ENCODE results near the gene MYO5B.
A peak's percentile ranks its signal among the peaks of the same experiment; 100 is the strongest.
"Not testable (repeated sequence)": the region's sequence is repeated elsewhere in the genome, so short reads cannot be mapped to it uniquely, and the experiment has no call there.

MYO5B gene

DNA sequence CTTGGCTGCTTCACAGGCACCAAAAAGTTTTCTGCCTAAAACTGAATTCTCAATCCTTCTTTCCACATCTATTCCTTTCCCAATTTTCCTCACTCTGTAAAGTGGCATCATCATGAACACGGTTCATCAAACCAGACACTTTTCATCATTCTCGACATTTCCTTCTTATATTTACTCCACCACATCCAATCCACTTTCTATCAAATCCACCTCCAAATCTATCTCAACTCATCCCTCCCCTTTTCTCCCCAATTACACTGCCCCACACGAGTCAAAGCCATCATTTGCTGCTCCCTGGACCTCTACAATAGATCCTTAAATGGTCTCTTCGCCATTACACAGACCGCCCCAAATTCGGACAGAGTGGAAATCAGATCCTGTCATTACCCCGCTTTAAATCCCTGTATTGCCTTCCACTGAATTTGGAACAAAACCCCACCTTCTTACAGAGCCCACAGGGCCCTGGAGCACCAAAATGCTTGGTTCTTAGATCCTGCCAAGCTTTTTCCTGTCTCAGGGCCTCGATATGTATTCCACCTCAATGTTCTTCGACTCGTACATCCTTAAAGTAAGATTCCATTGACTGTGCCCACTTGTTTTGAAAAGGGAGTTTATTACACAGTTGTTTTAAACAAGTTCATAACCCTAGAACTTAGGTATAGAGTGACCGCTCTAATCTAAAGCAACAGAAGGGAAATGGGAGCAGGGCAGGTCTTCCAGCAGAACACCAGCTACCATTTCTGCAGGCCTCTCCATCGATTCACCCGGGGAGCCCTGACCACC is 382.5 kb downstream of the MYO5B start:
- no peak for DNase-seq
- no peaks in the 10 kb centered on the region for H3K36me3 ChIP-seq (ENCODE audit: control insufficient read depth, insufficient read depth, low read length)
- H3K4me2 ChIP-seq (ENCODE audit: low read length): peak overlapping the region; percentile 55
- peak overlapping the region; percentile 48 for H3K23ac ChIP-seq (ENCODE audit: low read length)
- peak overlapping the region; percentile 91 for H3K27ac ChIP-seq (ENCODE audit: low read depth, low read length)
- H3K79me1 ChIP-seq (ENCODE audit: low read length): peaks cover 7% of the 10 kb centered on the region
- H3K4me1 ChIP-seq (ENCODE audit: control insufficient read depth, low read depth, low read length): peaks cover 2% of the 10 kb centered on the region
- no peak overlapping the region for H4K5ac ChIP-seq (ENCODE audit: low read length)
- H4K8ac ChIP-seq (ENCODE audit: low read depth, low read length): peak overlapping the region; percentile 78
- no peak overlapping the region for H2BK5ac ChIP-seq (ENCODE audit: low read length)
- H3K56ac ChIP-seq (ENCODE audit: low read length): peak overlapping the region; percentile 88
- no peak overlapping the region for H3K4ac ChIP-seq (ENCODE audit: low read depth, low read length)
- peaks cover 41% of the 10 kb centered on the region for H3K79me2 ChIP-seq (ENCODE audit: control insufficient read depth, insufficient read depth, low read length)
- H2AK5ac ChIP-seq (ENCODE audit: low read length): peak overlapping the region; percentile 9
- peak overlapping the region; percentile 95 for H3K9ac ChIP-seq (ENCODE audit: low read length)
- WGBS (ENCODE audit: extremely low coverage, insufficient coverage, low lambda C conversion rate): 100% methylated on average over 3 of the region's 13 CpGs
- no peak overlapping the region for H2BK15ac ChIP-seq (replicated peaks; ENCODE audit: low read depth)
- peak overlapping the region; percentile 49 for H3K4me3 ChIP-seq (ENCODE audit: low read length)
- H2BK120ac ChIP-seq (ENCODE audit: low read depth, low read length): peak overlapping the region; percentile 30
- H3K18ac ChIP-seq (ENCODE audit: low read length): peak overlapping the region; percentile 77
- no peaks in the 10 kb centered on the region for H3K27me3 ChIP-seq (ENCODE audit: insufficient read depth, low read length, poor library complexity)

DNA sequence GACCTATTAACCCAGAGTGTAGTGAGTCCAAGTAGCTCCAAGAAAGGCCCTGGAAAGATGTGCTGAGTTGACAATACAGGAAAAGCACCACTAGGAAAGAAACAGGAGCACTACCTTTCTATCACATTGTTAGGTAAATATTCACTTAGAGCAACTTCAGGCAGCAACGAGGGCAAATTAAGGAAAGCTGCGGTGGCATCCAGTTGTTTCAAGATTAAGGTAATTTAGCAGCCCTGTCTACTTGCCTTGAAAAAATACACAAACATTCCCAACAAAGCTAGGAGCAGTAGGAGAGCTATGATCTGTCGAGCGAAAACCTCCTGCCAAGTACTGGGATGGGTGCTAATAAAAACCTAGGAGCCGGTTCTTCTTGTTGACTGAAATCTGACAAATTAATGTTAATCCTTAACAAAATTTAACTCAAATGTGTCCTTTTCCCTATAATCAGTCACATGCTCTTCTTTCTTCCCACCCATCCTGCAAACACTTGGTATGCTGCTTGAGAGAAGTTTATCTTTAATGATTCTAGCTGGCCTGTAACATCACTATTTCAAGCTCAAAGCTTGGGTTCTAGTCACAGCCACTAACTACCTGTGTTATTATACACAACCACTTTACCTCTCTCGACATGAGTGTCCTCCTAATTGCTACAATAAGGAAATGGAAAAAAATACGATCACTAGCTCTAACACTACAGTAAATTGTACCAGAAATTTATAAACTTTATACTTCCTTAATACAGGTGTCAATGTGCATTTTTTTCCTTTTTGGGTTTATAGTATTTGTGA is 383.6 kb downstream of the MYO5B start:
- peak; percentile 37 for DNase-seq
- Histone ChIP-seq H3K36me3 (ENCODE audit: control insufficient read depth, insufficient read depth, low read length) (no peaks in the 10 kb centered on the region), H2AK5ac (ENCODE audit: low read length) (no peak overlapping the region), H3K9ac (ENCODE audit: low read length) (peak overlapping the region; percentile 29), H3K4me1 (ENCODE audit: control insufficient read depth, low read depth, low read length) (peaks cover 2% of the 10 kb centered on the region), H3K27ac (ENCODE audit: low read depth, low read length) (no peak overlapping the region), H3K4me2 (ENCODE audit: low read length) (no peak overlapping the region), H2BK15ac (replicated peaks; ENCODE audit: low read depth) (no peak overlapping the region), H3K18ac (ENCODE audit: low read length) (no peak overlapping the region), H3K27me3 (ENCODE audit: insufficient read depth, low read length, poor library complexity) (no peaks in the 10 kb centered on the region), H3K79me2 (ENCODE audit: control insufficient read depth, insufficient read depth, low read length) (peaks cover 48% of the 10 kb centered on the region), H4K8ac (ENCODE audit: low read depth, low read length) (no peak overlapping the region), H4K5ac (ENCODE audit: low read length) (no peak overlapping the region), H3K4me3 (ENCODE audit: low read length) (no peak overlapping the region), H3K79me1 (ENCODE audit: low read length) (peaks cover 7% of the 10 kb centered on the region), H3K56ac (ENCODE audit: low read length) (peak overlapping the region; percentile 61), H3K4ac (ENCODE audit: low read depth, low read length) (peak overlapping the region; percentile 12), H3K23ac (ENCODE audit: low read length) (no peak overlapping the region), H2BK120ac (ENCODE audit: low read depth, low read length) (no peak overlapping the region), H2BK5ac (ENCODE audit: low read length) (no peak overlapping the region)
- no CpG with 5 or more reads among the region's 7 CpGs for WGBS (ENCODE audit: extremely low coverage, insufficient coverage, low lambda C conversion rate)

DNA sequence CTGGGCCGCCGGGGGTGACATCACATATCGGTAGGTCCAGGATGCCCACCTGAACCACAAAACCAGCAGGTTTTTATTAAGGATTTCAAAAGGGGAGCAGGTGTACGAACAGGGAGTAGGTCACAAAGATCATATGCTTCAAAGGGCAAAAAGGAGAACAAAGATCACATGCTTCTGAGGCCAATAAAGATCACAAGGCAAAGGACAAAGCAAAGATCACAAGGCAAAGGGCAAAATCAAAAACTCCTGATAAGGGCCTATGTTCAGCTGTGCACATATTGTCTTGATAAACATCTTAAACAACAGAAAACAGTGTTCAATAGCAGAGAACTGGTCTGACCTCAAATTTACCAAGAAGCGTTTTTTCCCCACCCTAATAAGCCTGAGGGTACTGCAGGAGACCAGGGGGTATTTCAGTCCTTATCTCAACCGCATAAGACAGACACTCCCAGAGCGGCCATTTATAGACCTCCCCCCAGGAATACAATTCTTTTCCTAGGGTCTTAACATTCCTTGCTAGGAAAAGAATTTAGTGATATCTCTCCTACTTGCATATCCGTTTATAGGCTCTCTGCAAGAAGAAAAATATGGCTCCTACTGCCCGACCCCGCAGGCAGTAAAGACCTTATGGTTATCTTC is 386.3 kb downstream of the MYO5B start:
- H3K4me3 ChIP-seq (ENCODE audit: low read length); H2BK5ac ChIP-seq (ENCODE audit: low read length); H2BK15ac ChIP-seq (replicated peaks; ENCODE audit: low read depth); H3K27ac ChIP-seq (ENCODE audit: low read depth, low read length); H3K9ac ChIP-seq (ENCODE audit: low read length); H4K5ac ChIP-seq (ENCODE audit: low read length); H4K8ac ChIP-seq (ENCODE audit: low read depth, low read length); H3K36me3 ChIP-seq (ENCODE audit: control insufficient read depth, insufficient read depth, low read length); H3K4me2 ChIP-seq (ENCODE audit: low read length); H3K23ac ChIP-seq (ENCODE audit: low read length); H3K4ac ChIP-seq (ENCODE audit: low read depth, low read length); H2AK5ac ChIP-seq (ENCODE audit: low read length); H3K18ac ChIP-seq (ENCODE audit: low read length); H2BK120ac ChIP-seq (ENCODE audit: low read depth, low read length); H3K56ac ChIP-seq (ENCODE audit: low read length); H3K4me1 ChIP-seq (ENCODE audit: control insufficient read depth, low read depth, low read length); H3K27me3 ChIP-seq (ENCODE audit: insufficient read depth, low read length, poor library complexity): not testable (repeated sequence)
- Histone ChIP-seq H3K79me1 (ENCODE audit: low read length) (peaks cover 13% of the 10 kb centered on the region), H3K79me2 (ENCODE audit: control insufficient read depth, insufficient read depth, low read length) (peaks cover 61% of the 10 kb centered on the region)
- no CpG with 5 or more reads among the region's 10 CpGs for WGBS (ENCODE audit: extremely low coverage, insufficient coverage, low lambda C conversion rate)
- peak; percentile 25 for DNase-seq

DNA sequence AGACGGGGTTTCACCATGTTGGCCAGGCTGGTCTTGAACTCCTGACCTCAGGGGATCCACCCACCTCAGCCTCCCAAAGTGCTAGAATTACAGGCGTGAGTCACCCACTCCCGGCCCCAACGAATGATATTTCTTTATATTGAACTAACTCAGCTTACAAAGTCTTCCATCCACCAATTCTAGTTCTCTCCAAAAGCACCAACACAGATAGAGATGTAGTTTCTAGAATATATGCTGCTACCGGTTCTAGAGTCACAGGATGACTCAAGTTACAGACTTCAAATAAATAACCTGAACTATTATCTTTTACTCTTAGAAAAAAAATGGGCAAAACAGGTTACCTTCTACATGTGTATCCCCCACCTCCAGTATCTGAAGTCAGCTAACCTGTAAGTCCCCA is 390.9 kb downstream of the MYO5B start:
- no peak overlapping the region for H3K56ac ChIP-seq (ENCODE audit: low read length)
- peaks cover 11% of the 10 kb centered on the region for H3K79me1 ChIP-seq (ENCODE audit: low read length)
- H3K27me3 ChIP-seq (ENCODE audit: insufficient read depth, low read length, poor library complexity): no peaks in the 10 kb centered on the region
- no peak overlapping the region for H3K4ac ChIP-seq (ENCODE audit: low read depth, low read length)
- no peak overlapping the region for H2BK15ac ChIP-seq (replicated peaks; ENCODE audit: low read depth)
- no peak overlapping the region for H3K4me3 ChIP-seq (ENCODE audit: low read length)
- no peak overlapping the region for H2BK5ac ChIP-seq (ENCODE audit: low read length)
- no peak overlapping the region for H4K8ac ChIP-seq (ENCODE audit: low read depth, low read length)
- no peaks in the 10 kb centered on the region for H3K36me3 ChIP-seq (ENCODE audit: control insufficient read depth, insufficient read depth, low read length)
- H3K23ac ChIP-seq (ENCODE audit: low read length): no peak overlapping the region
- no peak overlapping the region for H3K18ac ChIP-seq (ENCODE audit: low read length)
- no peak overlapping the region for H3K4me2 ChIP-seq (ENCODE audit: low read length)
- peaks cover 32% of the 10 kb centered on the region for H3K79me2 ChIP-seq (ENCODE audit: control insufficient read depth, insufficient read depth, low read length)
- DNase-seq: no peak
- no peak overlapping the region for H3K27ac ChIP-seq (ENCODE audit: low read depth, low read length)
- no peak overlapping the region for H2AK5ac ChIP-seq (ENCODE audit: low read length)
- H4K5ac ChIP-seq (ENCODE audit: low read length): no peak overlapping the region
- no peak overlapping the region for H3K9ac ChIP-seq (ENCODE audit: low read length)
- no CpG with 5 or more reads among the region's 5 CpGs for WGBS (ENCODE audit: extremely low coverage, insufficient coverage, low lambda C conversion rate)
- no peaks in the 10 kb centered on the region for H3K4me1 ChIP-seq (ENCODE audit: control insufficient read depth, low read depth, low read length)
- no peak overlapping the region for H2BK120ac ChIP-seq (ENCODE audit: low read depth, low read length)

DNA sequence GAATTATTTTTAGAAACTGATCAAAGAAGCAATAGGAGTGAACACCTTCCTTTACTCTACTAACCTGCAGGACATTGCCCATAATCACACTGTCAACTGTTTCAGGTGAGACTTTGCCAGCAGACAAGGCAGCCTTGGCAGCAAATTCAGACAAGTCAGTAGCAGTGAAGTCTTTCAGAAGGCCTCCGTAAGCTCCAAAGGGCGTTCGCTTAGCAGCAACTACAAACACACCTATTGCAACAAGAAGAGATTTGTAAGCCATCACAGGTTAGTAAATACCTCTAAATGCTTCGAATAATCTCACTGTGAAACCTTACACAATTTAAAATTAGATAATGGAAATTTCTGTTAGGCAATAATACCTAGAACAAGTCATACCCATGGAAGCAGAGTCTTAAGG is 392.3 kb downstream of the MYO5B start:
- Histone ChIP-seq H3K4me3 (ENCODE audit: low read length) (no peak overlapping the region), H3K4ac (ENCODE audit: low read depth, low read length) (no peak overlapping the region), H2BK15ac (replicated peaks; ENCODE audit: low read depth) (no peak overlapping the region), H3K18ac (ENCODE audit: low read length) (no peak overlapping the region), H3K36me3 (ENCODE audit: control insufficient read depth, insufficient read depth, low read length) (no peaks in the 10 kb centered on the region), H4K8ac (ENCODE audit: low read depth, low read length) (no peak overlapping the region), H3K9ac (ENCODE audit: low read length) (no peak overlapping the region), H3K56ac (ENCODE audit: low read length) (no peak overlapping the region), H2BK5ac (ENCODE audit: low read length) (no peak overlapping the region), H4K5ac (ENCODE audit: low read length) (no peak overlapping the region), H3K79me2 (ENCODE audit: control insufficient read depth, insufficient read depth, low read length) (peaks cover 26% of the 10 kb centered on the region), H3K4me2 (ENCODE audit: low read length) (no peak overlapping the region), H3K4me1 (ENCODE audit: control insufficient read depth, low read depth, low read length) (no peaks in the 10 kb centered on the region), H3K23ac (ENCODE audit: low read length) (no peak overlapping the region), H3K79me1 (ENCODE audit: low read length) (peaks cover 11% of the 10 kb centered on the region), H2BK120ac (ENCODE audit: low read depth, low read length) (no peak overlapping the region), H3K27me3 (ENCODE audit: insufficient read depth, low read length, poor library complexity) (no peaks in the 10 kb centered on the region), H2AK5ac (ENCODE audit: low read length) (no peak overlapping the region), H3K27ac (ENCODE audit: low read depth, low read length) (no peak overlapping the region)
- WGBS (ENCODE audit: extremely low coverage, insufficient coverage, low lambda C conversion rate): no CpG with 5 or more reads among the region's 4 CpGs
- DNase-seq: no peak
